GM21423 (cell line): ENCODE measurements around the gene GOT1.

Experiments used
- ATAC-seq: cut with Tn5 transposase; IDR thresholded peaks from one replicate; pipeline ENCODE4 v1.9.1; 2021; ENCODE audit warnings: mild to moderate bottlenecking, moderate library complexity; ENCODE audit not compliant: unreplicated experiment

The GOT1 gene

DNA sequence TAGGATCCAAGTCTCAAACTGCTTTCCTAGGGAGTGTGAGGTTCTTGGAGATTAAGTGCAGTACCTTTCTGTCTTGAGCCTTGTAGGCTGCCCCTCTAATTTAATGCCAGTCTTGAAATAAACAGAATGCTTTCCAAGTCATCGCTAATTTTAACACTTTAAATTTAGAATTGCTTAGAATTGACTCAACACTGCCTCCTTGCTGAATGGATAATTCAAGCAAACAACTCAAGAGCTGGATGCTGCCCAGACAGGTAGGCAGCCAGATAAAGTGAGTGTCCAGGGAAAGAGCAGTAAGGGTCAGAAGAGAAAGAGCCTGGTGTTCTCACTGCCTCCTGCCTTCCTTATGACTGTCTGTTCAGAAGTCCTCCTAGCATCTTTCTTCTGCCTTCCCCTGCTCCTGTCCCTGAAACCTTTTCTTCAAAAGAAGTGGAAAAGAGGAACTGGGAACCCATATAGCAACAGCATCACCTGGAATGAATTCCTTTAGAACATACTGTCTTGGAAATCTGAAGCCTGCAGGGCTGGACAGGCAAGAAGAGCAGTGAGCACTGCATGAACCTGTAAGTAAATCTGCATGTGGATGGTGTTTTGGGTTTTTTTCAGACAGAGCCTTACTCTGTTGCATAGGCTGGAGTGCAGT is 3.1 kb upstream of the GOT1 start:
- no peak for ATAC-seq

DNA sequence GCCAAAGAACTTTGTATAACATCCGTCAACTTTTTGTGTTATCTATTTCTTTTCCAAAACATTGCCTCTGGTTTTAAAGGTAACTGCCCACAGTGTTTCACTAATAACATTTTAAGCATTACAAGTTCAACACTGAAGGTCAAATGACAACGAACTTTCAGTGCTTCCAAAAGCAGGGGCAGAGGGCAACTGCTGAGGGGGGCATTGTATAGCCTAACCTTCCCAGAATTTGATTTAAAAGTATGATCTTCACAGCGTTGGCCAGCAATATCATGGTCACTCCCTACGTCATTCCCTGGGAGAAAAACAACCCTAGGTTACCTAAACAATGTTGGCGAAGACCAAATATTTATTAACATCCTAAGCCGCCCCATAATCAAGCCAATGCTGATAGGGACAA is 2.5 kb upstream of the GOT1 start:
- ATAC-seq = no peak

DNA sequence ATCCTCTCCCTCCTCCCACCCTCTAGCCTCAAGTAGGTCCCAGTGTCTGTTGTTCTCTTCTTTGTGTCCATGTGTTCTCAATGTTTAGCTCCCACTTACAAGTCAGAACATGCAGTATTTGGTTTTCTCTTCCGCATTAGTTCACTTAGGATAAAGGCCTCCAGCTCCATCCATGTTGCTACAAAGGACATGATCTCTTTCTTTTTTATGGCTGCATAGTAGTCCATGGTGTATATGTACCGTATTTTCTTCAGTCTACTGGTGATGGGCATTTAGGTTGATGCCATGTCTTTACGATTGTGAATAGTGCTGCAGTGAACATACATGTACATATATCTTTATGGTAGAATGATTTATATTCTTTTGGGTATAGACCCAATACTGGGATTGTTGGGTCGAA is 1.6 kb upstream of the GOT1 start:
- no peak for ATAC-seq

DNA sequence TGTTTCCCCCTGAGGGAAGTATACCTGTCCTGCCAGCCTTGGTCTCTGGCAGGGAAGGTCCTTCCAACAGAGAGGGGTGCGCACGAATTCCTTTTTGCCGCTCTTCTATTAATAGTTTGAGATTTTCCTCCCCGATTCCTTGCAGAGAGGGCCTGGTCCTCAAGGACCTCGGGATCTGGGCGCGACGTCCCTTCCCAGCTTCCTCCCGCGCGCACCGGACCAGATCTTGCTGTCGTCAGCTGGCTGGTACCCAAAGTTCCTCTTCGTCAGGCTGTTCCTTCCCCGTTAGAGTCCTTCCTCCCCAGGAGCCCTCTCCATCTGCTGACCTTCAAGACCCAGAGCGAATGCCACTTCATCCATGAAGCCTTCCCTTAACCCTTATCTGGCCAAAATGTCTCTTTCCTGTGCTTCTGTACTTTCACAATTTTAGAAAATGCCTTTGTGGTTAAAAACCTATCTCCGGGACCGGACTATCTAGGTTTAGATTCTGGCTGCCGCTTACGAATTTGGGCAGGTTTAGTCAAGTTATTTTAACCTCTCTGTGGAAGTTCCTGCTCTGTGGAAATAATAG is 851 bp upstream of the GOT1 start:
- no peak for ATAC-seq

GRCh38 chr10:99430116-99430450 is 341 bp downstream of the GOT1 start:
- no peak for ATAC-seq

GRCh38 chr10:99429517-99430095 is 818 bp downstream of the GOT1 start:
- no peak for ATAC-seq

- ATAC-seq = no peak
Observed at GRCh38 chr10:99427566-99428190, 2.7 kb downstream of the GOT1 start.

DNA sequence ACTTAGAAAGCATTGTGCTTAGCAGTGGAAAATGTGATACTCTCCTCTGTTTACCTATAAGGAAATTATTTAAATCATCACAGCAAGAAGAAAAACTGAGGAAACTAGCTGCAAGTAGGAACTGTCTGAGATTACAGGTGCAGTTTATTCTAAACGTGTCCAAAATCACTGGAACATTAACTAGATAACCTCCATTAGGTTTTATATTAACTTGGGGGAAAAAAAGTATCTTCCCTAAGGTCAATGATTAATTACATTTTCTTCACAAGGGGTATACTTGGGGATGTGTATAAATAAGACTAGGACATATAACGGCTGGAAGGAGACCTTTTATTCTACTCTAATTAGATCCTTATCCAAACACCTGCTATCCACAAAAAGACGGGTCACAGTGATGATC is 3.7 kb downstream of the GOT1 start:
- ATAC-seq = no peak

DNA sequence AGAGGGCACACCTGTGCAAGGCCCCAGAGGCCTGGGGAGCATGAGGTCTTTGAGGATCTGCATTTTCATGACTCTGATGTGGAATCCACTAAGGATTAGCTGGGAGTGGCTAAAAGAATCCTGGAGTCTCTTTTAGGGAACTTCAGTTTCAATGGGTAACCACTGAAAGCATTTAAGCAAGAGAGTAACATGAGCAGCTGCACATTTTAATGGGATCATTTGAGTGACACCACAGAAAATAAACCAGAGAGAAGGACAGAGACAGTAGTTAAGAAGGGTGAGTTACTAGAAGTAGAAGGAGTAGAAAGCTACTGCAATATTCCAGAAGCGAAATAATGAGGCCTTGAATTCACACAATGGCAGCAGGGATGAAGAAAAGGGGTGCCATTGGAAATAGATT is 5.2 kb downstream of the GOT1 start:
- ATAC-seq = no peak

GRCh38 chr10:99424656-99425055 is 5.8 kb downstream of the GOT1 start:
- no peak for ATAC-seq

DNA sequence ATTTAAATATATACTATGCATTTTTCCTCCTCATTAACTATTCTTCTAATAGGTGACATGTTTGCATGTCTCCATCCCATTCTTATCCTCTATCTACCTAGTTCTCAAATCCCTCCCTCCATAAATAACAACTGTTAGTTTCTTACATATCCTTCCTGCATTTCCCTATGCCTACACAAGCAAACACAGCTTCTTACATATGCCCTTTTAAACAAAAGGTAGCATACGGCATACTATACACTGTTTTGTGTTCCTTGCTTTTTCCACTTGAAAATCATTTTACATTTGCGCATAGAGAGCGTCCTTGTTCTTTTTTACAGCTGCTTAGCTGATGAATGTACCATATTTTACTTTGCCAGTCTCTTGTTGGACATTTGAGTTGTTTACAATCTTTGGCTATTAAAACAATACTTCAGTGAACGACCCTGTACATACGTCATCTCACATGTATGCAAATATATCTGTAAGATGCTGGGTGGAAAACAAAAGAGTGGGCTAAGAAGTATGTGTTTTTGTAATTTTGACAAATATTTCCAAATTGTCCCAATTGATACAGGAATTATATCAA is 7.8 kb downstream of the GOT1 start:
- ATAC-seq = no peak

DNA sequence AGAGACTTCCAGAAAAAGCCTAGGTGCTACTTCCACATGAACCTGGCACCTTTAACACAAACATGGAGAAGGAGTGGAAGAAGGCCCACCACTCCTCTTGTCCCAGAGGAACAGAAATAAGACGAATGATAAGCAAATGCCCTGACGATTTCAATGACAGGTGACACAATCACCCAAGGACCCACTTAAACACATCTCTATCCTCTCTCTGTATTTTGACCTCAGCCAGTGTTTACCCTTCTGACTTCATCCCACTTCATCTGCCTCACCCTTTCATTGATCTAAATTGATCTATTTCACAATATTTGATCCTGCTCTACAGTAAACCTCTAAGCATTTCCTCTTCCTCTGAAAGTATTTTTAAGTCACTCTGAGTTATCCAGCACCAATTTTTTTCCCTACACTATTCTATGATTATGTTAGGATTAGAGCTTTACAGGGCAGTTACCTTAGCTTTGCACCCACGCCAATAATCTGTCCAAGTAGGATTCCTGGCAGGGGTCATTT is 9.1 kb downstream of the GOT1 start:
- ATAC-seq = no peak

GRCh38 chr10:99419688-99420087 is 10.7 kb downstream of the GOT1 start:
- ATAC-seq = no peak

- ATAC-seq = no peak
Observed at GRCh38 chr10:99418910-99419624, 11.4 kb downstream of the GOT1 start.

DNA sequence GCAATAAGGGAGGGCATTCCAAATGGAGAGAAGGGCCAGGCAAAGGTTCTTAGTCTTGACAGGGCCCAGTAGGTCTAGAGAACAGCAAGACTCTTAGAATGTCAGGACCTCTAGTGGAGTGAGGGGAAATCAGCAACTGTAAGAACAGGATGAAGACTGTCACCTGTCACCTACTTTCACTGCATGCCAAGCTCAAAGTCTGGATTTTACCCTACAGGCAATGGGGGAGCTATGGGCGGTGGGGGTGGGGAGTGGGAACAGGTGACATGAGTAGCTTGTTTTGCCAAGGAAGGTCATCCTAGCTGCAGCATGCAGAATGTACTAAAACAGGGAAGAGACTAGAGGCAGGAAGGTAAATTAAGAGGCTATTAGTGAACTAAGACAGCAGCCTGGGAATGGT is 18.3 kb downstream of the GOT1 start:
- ATAC-seq = no peak

DNA sequence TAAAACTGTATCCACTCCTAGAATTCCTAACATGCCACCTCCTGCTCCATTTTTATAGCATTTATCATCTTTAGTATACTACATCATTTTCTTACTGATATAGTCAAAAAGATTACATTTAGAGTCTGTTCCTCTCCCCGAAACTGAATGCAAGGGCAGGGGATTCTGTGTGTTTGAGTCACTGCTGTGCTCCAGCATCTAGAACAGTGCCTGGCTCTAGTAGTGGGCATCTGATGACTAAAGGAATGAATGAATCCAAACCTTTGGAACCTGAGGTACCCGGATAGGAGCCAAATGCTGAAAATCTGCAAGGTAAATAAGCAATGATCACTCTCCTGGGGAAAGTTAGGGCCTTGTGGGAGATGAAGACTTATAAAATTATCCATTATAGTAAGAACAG is 18.9 kb downstream of the GOT1 start:
- ATAC-seq = no peak

DNA sequence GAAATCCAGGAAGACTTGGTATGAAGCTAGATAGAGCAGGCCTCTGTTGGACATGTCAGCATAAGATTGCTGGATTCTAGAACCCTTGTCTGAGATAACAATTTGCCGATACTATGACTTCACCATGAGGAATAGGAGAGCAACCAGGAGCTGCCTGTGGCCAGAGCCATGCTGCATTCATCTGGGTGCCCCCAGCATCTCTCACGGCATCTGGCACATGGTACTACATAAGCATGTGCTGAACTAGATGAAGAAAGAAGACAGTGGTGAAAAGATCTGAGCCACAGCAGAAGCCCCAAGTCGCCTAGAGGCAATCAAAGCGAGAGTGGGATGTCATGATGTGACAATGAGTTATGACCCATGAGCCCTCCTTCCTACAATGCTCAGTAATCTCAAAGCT is 19.5 kb downstream of the GOT1 start:
- no peak for ATAC-seq

GRCh38 chr10:99410146-99410545 is 20.3 kb downstream of the GOT1 start:
- ATAC-seq = no peak

DNA sequence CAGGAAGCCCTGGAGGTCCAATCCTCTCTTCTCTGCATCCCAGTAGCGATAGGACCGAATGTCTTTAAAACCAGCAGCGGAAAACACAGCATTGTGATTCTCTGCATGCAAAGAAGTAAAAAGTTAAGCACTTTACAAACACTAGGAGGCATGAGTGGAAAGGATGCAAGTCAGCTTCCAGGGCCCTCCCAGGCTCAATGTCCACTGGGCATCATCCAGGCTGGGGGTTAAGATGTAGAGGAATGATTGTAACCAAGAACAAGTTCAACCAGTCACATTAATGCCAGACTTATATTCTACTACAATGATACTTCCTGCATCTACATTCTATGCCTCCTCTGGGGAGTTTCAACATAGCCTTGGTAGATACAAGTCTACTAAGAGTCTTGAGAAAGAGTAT is 24.3 kb downstream of the GOT1 start:
- ATAC-seq = no peak

DNA sequence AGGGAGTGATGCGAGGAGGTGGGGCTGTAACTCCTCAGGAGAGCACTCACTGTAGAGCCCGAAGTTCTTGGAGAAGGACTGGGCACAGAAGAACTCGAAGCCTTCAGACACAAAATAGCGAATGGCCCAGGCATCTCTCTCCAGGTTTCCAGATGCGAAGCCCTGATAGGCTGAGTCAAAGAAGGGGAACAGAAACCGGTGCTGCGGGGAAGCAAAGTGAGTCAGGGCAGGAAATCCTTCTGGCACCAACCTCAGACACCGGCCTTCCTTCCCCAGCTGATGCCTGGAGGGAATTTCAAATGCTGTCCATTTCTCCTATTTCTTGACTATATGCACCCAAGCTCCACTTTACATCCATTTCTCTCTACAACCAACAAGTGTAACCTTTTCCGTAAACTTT is 26.8 kb downstream of the GOT1 start:
- no peak for ATAC-seq

DNA sequence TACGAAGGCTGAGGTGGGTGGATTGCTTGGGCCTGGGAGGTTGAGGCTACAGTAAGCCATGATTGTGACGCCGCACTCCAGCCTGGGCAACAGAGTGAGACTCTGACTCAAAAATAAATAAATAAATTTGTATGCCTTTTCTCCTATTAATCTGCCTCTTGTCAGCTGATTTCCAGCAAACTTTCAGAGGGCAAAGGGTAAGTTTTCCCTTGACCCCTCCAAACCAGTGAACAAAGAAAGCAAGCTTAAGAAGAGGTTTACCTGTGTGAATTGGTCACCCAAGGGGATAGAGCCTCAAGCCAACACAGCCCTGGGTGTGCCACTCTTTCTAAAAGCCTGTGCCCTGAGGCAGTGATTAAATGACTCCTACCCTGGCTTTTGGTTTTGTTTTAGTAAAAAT is 30.8 kb downstream of the GOT1 start:
- no peak for ATAC-seq
